IMR-90 (cell line): ENCODE data around the gene TSHZ1. TPM values are rescaled to one million over a fixed set of nuclear protein-coding genes. Genes with fewer than 3 reads are reported as not detected.

Experiments
- ATAC-seq: fragments of 200-7000 bp; cut with Tn5 transposase; 2 replicates; pipeline ENCODE4 v1.9.1; 2020; ENCODE audit warnings: low read depth, mild to moderate bottlenecking, moderate library complexity
- BruUV-seq: library from RNA; stranded (reverse); fragments of 400-500 nt; replicated peaks from 2 replicates; lab custom pipeline; 2021; lab: Mats Ljungman, UMichigan
- CTCF ChIA-PET: fragments of 300-600 bp; formaldehyde crosslinking; extraction: SDS; loops from one replicate; lab custom pipeline; 2021; ENCODE audit warnings: antibody characterized with exemption; lab: Yijun Ruan, JAX
- POLR2A ChIA-PET: fragments of 300-600 bp; sonication (Branson Sonifier 250); formaldehyde crosslinking; loops from one replicate; lab custom pipeline; 2022; ENCODE audit warnings: antibody characterized with exemption; ENCODE audit not compliant: unreplicated experiment; lab: Charles Lee
- DNase-seq: peaks from one replicate; pipeline ENCODE4 v3.0.0; 2013
- H2AFZ ChIP-seq: replicated peaks from 2 replicates; pipeline ENCODE3; 2013; ENCODE audit warnings: low read length, mild to moderate bottlenecking; ENCODE audit not compliant: poor library complexity
- H2AK5ac ChIP-seq: 2 replicates; pipeline ENCODE4 v1.6.1; 2013; ENCODE audit warnings: low read depth, low read length, inconsistent platforms
- H2AK9ac ChIP-seq: replicated peaks from 2 replicates; pipeline ENCODE3; 2013; ENCODE audit warnings: mild to moderate bottlenecking, low read depth, low read length, moderate library complexity; ENCODE audit not compliant: poor library complexity
- H2BK120ac ChIP-seq: 2 replicates; pipeline ENCODE4 v1.6.1; 2013; ENCODE audit warnings: low read depth, low read length, inconsistent platforms
- H2BK15ac ChIP-seq: 3 replicates; pipeline ENCODE4 v1.6.1; 2013; ENCODE audit warnings: low read depth, low read length, inconsistent platforms
- H2BK20ac ChIP-seq: 2 replicates; pipeline ENCODE4 v1.6.1; 2013; ENCODE audit warnings: low read depth, mild to moderate bottlenecking, inconsistent platforms, low read length, moderate library complexity
- H2BK5ac ChIP-seq: 2 replicates; pipeline ENCODE4 v1.6.1; 2013; ENCODE audit warnings: mild to moderate bottlenecking, low read depth, low read length, inconsistent platforms; ENCODE audit not compliant: poor library complexity, severe bottlenecking
- H3K14ac ChIP-seq: replicated peaks from 2 replicates; pipeline ENCODE4 v1.6.1; 2013; ENCODE audit warnings: low read depth, low read length, inconsistent platforms
- H3K18ac ChIP-seq: 2 replicates; pipeline ENCODE4 v1.6.1; 2013; ENCODE audit warnings: low read depth, low read length, control low read depth
- H3K23ac ChIP-seq: 2 replicates; pipeline ENCODE4 v1.6.1; 2013; ENCODE audit warnings: low read depth, low read length, inconsistent platforms
- H3K27ac ChIP-seq: 2 replicates; pipeline ENCODE4 v1.5.1; 2013; ENCODE audit warnings: mild to moderate bottlenecking, control low read depth, low read length; ENCODE audit not compliant: insufficient read depth
- H3K27me3 ChIP-seq: 2 replicates; pipeline ENCODE4 v1.6.1; 2013; ENCODE audit warnings: low read length; ENCODE audit not compliant: control insufficient read depth, insufficient read depth
- H3K36me3 ChIP-seq: 2 replicates; pipeline ENCODE4 v1.6.1; 2013; ENCODE audit warnings: low read length, mixed read lengths; ENCODE audit not compliant: control insufficient read depth, insufficient read depth
- H3K4ac ChIP-seq: 2 replicates; pipeline ENCODE4 v1.6.1; 2013; ENCODE audit warnings: low read depth, low read length, inconsistent platforms
- H3K4me1 ChIP-seq: 2 replicates; pipeline ENCODE4 v1.6.1; 2013; ENCODE audit warnings: low read length, mixed read lengths; ENCODE audit not compliant: control insufficient read depth, insufficient read depth
- H3K4me2 ChIP-seq: 2 replicates; pipeline ENCODE4 v1.6.1; 2013; ENCODE audit warnings: low read depth, mild to moderate bottlenecking, control low read depth, low read length, moderate library complexity
- H3K4me3 ChIP-seq: 2 replicates; pipeline ENCODE4 v1.5.1; 2013; ENCODE audit warnings: low read depth, mild to moderate bottlenecking, control low read depth, low read length, moderate library complexity; ENCODE audit not compliant: insufficient read depth
- H3K56ac ChIP-seq: 2 replicates; pipeline ENCODE4 v1.6.1; 2013; ENCODE audit warnings: low read length, inconsistent platforms; ENCODE audit not compliant: insufficient read depth; ENCODE audit errors: extremely low read depth
- H3K79me1 ChIP-seq, 2 experiments: 2 replicates each; pipeline ENCODE4 v1.6.1; 2013; ENCODE audit warnings: low read length in 2 of 2, inconsistent platforms in 1 of 2, low read depth in 1 of 2
- H3K9ac ChIP-seq: 2 replicates; pipeline ENCODE4 v1.6.1; 2013; ENCODE audit warnings: low read depth, low read length, control low read depth
- H3K9me1 ChIP-seq: 2 replicates; pipeline ENCODE4 v1.6.1; 2013; ENCODE audit warnings: low read length, inconsistent platforms; ENCODE audit not compliant: insufficient read depth
- H3K9me3 ChIP-seq: 2 replicates; pipeline ENCODE4 v1.6.1; 2013; ENCODE audit warnings: low read length; ENCODE audit not compliant: control insufficient read depth, insufficient read depth
- H4K20me1 ChIP-seq: 2 replicates; pipeline ENCODE4 v1.6.1; 2013; ENCODE audit warnings: low read length, inconsistent platforms; ENCODE audit not compliant: insufficient read depth
- H4K5ac ChIP-seq: 2 replicates; pipeline ENCODE4 v1.6.1; 2013; ENCODE audit warnings: mild to moderate bottlenecking, low read depth, low read length, control low read depth
- H4K8ac ChIP-seq, 2 experiments: 2 replicates each; pipeline ENCODE4 v1.6.1; 2013; ENCODE audit warnings: low read depth in 2 of 2, low read length in 2 of 2, control low read depth in 1 of 2, inconsistent platforms in 1 of 2
- H4K91ac ChIP-seq: 2 replicates; pipeline ENCODE4 v1.6.1; 2013; ENCODE audit warnings: low read depth, low read length, inconsistent platforms; ENCODE audit not compliant: insufficient read depth
- BHLHE40 ChIP-seq: fragments of 150-350 bp; IDR thresholded peaks from 2 replicates; pipeline ENCODE4 v1.6.1; 2016; ENCODE audit warnings: mild to moderate bottlenecking, low read depth, low read length
- CEBPB ChIP-seq: IDR thresholded peaks from 2 replicates; pipeline ENCODE4 v1.6.1; 2012; ENCODE audit warnings: low read depth, low read length, improper control_type of control experiment
- CHD1 ChIP-seq: IDR thresholded peaks from 2 replicates; pipeline ENCODE4 v1.6.1; 2012; ENCODE audit warnings: low read depth, low read length, improper control_type of control experiment
- CTCF ChIP-seq: conservative IDR thresholded peaks from 2 replicates; pipeline ENCODE4 v1.5.1; 2012; ENCODE audit warnings: mild to moderate bottlenecking, low read depth, low read length, improper control_type of control experiment
- ELK1 ChIP-seq: fragments of 150-350 bp; IDR thresholded peaks from 2 replicates; pipeline ENCODE4 v1.6.1; 2016; ENCODE audit warnings: low read depth, mild to moderate bottlenecking, low read length, moderate library complexity, borderline replicate concordance
- FOS ChIP-seq: fragments of 150-350 bp; IDR thresholded peaks from 2 replicates; pipeline ENCODE4 v1.6.1; 2016; ENCODE audit warnings: low read depth, low read length
- MAFK ChIP-seq: IDR thresholded peaks from 2 replicates; pipeline ENCODE4 v1.6.1; 2012; ENCODE audit warnings: low read depth, low read length, improper control_type of control experiment
- MAZ ChIP-seq: IDR thresholded peaks from 2 replicates; pipeline ENCODE4 v1.6.1; 2012; ENCODE audit warnings: low read depth, mild to moderate bottlenecking, low read length, improper control_type of control experiment, moderate library complexity, borderline replicate concordance
- MXI1 ChIP-seq: IDR thresholded peaks from 2 replicates; pipeline ENCODE4 v1.6.1; 2012; ENCODE audit warnings: low read depth, mild to moderate bottlenecking, low read length, moderate library complexity, borderline replicate concordance
- NFE2L2 ChIP-seq: fragments of 150-350 bp; IDR thresholded peaks from 2 replicates; pipeline ENCODE4 v1.6.1; 2016; ENCODE audit warnings: low read depth, mild to moderate bottlenecking, low read length
- POLR2A ChIP-seq: IDR thresholded peaks from 2 replicates; pipeline ENCODE4 v1.6.1; 2012; ENCODE audit warnings: mild to moderate bottlenecking, low read depth, low read length
- RAD21 ChIP-seq: IDR thresholded peaks from 2 replicates; pipeline ENCODE4 v1.6.1; 2012; ENCODE audit warnings: low read length, improper control_type of control experiment
- RCOR1 ChIP-seq: IDR thresholded peaks from 2 replicates; pipeline ENCODE4 v1.6.1; 2012; ENCODE audit warnings: mild to moderate bottlenecking, low read length, improper control_type of control experiment; ENCODE audit not compliant: insufficient replicate concordance
- RFX5 ChIP-seq: IDR thresholded peaks from 2 replicates; pipeline ENCODE4 v1.8.0; 2012; ENCODE audit warnings: low read depth, mild to moderate bottlenecking, low read length, moderate library complexity
- WGBS, 2 experiments: methylation state at CpG; one replicate each; pipeline versions ENCODE4 v1.1.5 to v1.1.7; 2013; ENCODE audit warnings: missing lambda C conversion rate in 2 of 2; ENCODE audit not compliant: insufficient read length in 1 of 2; ENCODE audit errors: extremely low coverage in 2 of 2; 5-methylcytosine and 5-hydroxymethylcytosine counted together
- dilution Hi-C: fragments of 300-500 bp; cut with HindIII; formaldehyde crosslinking; loops from one replicate; pipeline ENCODE4 v1.14.3; 2018; ENCODE audit warnings: low sequenced_read_pairs; ENCODE audit not compliant: unreplicated experiment
- in situ Hi-C: fragments of 300-500 bp; cut with MboI; formaldehyde crosslinking; loops from 3 replicates; pipeline ENCODE4 v1.14.3; 2019; ENCODE audit warnings: low sequenced_read_pairs, inconsistent platforms, mixed read lengths
- intact Hi-C: fragments of 100-400 bp; cut with micrococcal nuclease; formaldehyde crosslinking; loops from 2 replicates; pipeline ENCODE4 v1.10.0; 2022
- polyA plus RNA-seq, 3 experiments: library from polyadenylated mRNA; depleted of rRNA; stranded (reverse); fragments of >200 nt; gene quantifications; 2 replicates each; pipeline ENCODE4 v1.2.3, GENCODE V29; 2012; ENCODE audit warnings: low replicate concordance in 1 of 3
- total RNA-seq: library from RNA; depleted of rRNA; stranded (reverse); fragments of >200 nt; gene quantifications from 2 replicates; pipeline ENCODE4 v1.2.3, GENCODE V29; 2012
- TF ChIP-seq, protein P1 (sequence below): fragments of 150-350 bp; IDR thresholded peaks from 2 replicates; pipeline ENCODE4 v1.6.1; 2017; ENCODE audit warnings: mild to moderate bottlenecking, antibody characterized with exemption, low read length, low read depth

TSHZ1 gene
- total and polyA plus RNA-seq, 2 of the 4 experiments (the other 2 are of a cell fraction), result 7.1 to 10.0 TPM

DNA sequence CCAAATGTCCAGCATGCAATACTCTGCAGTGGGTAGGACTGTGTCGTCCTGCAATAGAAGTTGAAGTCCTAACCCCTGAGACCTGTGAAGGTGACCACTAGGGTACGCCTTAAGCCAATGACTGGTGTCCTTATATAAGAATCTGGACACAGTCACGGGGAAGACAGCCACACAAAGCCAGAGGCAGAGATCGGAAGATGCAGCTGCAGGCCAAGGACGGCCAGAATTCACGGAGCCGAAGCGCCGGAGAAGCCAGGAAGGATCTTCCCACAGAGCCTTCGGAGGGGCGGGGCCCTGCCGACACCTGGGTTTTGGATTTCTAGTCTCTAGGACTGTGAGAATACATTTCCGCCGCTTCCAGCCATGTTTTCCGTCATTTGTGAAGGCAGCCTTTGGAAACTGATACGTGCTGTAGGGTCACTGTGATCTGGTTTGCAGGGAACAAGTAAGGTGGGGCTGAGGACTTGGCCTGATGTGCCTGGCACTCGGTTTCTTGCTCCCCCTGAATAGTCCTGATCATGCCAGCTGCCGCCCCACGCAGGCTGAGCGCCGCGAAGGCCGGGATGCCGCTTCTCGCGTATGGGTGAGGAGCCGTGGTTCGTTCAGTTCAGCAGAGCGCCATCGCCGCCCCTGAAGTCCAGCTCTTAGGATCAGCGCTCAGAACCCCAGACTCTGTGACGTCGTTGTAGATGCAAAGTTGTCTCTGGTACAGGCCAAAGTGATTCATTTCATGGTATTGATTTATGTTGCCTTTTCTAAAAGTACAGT is 40.4 kb upstream of the TSHZ1 start:
- H3K36me3 ChIP-seq, result no peaks in the 10 kb centered on the region
- no peak overlapping the region for H3K27ac ChIP-seq
- no peak overlapping the region for H2BK5ac ChIP-seq
- H3K14ac ChIP-seq, result no peak overlapping the region
- no peak overlapping the region for H3K4me2 ChIP-seq
- H4K5ac ChIP-seq, result no peak overlapping the region
- in situ Hi-C loops, result no loop called here
- no peak overlapping the region for H4K8ac ChIP-seq
- H3K23ac ChIP-seq, result no peak overlapping the region
- H3K4me1 ChIP-seq, result no peaks in the 10 kb centered on the region
- TF ChIP-seq, protein P1, sequence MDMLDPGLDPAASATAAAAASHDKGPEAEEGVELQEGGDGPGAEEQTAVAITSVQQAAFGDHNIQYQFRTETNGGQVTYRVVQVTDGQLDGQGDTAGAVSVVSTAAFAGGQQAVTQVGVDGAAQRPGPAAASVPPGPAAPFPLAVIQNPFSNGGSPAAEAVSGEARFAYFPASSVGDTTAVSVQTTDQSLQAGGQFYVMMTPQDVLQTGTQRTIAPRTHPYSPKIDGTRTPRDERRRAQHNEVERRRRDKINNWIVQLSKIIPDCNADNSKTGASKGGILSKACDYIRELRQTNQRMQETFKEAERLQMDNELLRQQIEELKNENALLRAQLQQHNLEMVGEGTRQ, result no peak
- TF ChIP-seq CTCF (no peak), POLR2A (no peak), MAZ (no peak), NFE2L2 (no peak), BHLHE40 (no peak), FOS (no peak), MXI1 (no peak), RAD21 (no peak), RFX5 (no peak), CEBPB (no peak), ELK1 (no peak), CHD1 (no peak), MAFK (no peak), RCOR1 (no peak)
- 89% methylated on average over 26 of the region's 34 CpGs; no CpG with 5 or more reads in 1 of the 2 experiments for WGBS, 2 experiments
- peaks cover 5% of the 10 kb centered on the region; the same call in 1 of the 2 replicates for H3K9me3 ChIP-seq
- H3K56ac ChIP-seq, result no peak overlapping the region
- H3K4ac ChIP-seq, result no peak overlapping the region
- DNase-seq, result no peak
- no peak overlapping the region for H3K4me3 ChIP-seq
- no peaks in the 10 kb centered on the region for H4K20me1 ChIP-seq
- ChIA-PET POLR2A (no interaction called here), CTCF (no interaction called here)
- no peak overlapping the region for H2BK20ac ChIP-seq
- ATAC-seq, result no peak
- no peak overlapping the region for H2AFZ ChIP-seq
- no peak overlapping the region for H2AK5ac ChIP-seq
- H3K79me1 ChIP-seq, result no peaks in the 10 kb centered on the region
- no peak overlapping the region for H3K18ac ChIP-seq
- H4K91ac ChIP-seq, result no peak overlapping the region
- H3K9me1 ChIP-seq, result no peaks in the 10 kb centered on the region
- H2AK9ac ChIP-seq, result no peak overlapping the region
- no peak overlapping the region for H2BK15ac ChIP-seq
- intact Hi-C loops, result no loop called here
- no TSS peak for BruUV-seq
- no peak overlapping the region for H3K9ac ChIP-seq
- dilution Hi-C loops, result no loop called here
- no peak overlapping the region for H2BK120ac ChIP-seq
- H3K27me3 ChIP-seq, result peaks cover 16% of the 10 kb centered on the region
